K562 (cell line): ENCODE measurements around the gene CDK5RAP3. TPM values are rescaled to one million over a fixed set of nuclear protein-coding genes. Genes with fewer than 3 reads are reported as not detected.

Experiments
- CC2D1A ChIP-seq: fragments of 450-650 bp; IDR thresholded peaks from 2 replicates; pipeline ENCODE4 v1.6.1; 2017; ENCODE audit warnings: mild to moderate bottlenecking
- DEAF1 ChIP-seq: fragments of 450-650 bp; formaldehyde crosslinking; IDR thresholded peaks from 2 replicates; pipeline ENCODE4 v1.4.0; 2020; ENCODE audit warnings: mild to moderate bottlenecking, moderate library complexity
- DNMT1 ChIP-seq: fragments of 450-650 bp; IDR thresholded peaks from 2 replicates; pipeline ENCODE4 v1.6.1; 2016; ENCODE audit warnings: antibody characterized with exemption, mild to moderate bottlenecking
- GTF2F1 ChIP-seq: IDR thresholded peaks from 2 replicates; pipeline ENCODE4 v1.6.1; 2011; ENCODE audit warnings: low read depth, low read length, improper control_type of control experiment
- HMGXB4 ChIP-seq: sonication (generic); formaldehyde crosslinking; IDR thresholded peaks from 2 replicates; pipeline ENCODE4 v1.8.1; 2023; ENCODE audit warnings: mild to moderate bottlenecking, missing genetic modification reagents
- HOXB6 ChIP-seq: fragments of 250-450 bp; sonication (Bioruptor Pico); IDR thresholded peaks from 2 replicates; pipeline ENCODE4 v1.5.1; 2022; ENCODE audit warnings: mild to moderate bottlenecking, borderline replicate concordance
- L3MBTL2 ChIP-seq: fragments of 450-650 bp; IDR thresholded peaks from 2 replicates; pipeline ENCODE4 v1.6.1; 2016; ENCODE audit warnings: mild to moderate bottlenecking, moderate library complexity
- NEUROD1 ChIP-seq: fragments of 150-350 bp; IDR thresholded peaks from 2 replicates; pipeline ENCODE4 v1.6.1; 2014; ENCODE audit warnings: borderline replicate concordance, low read length, low read depth; ENCODE audit not compliant: partially characterized antibody
- NR2C2 ChIP-seq, 2 experiments: fragments of 200-800 bp in 1 of 2; sonication (Bioruptor generic) in 1 of 2; sonication (generic) in 1 of 2; formaldehyde crosslinking in 1 of 2; IDR thresholded peaks; 2 replicates each; pipeline versions ENCODE4 v1.6.1 to v1.8.0; 2016 to 2022; ENCODE audit warnings: mild to moderate bottlenecking in 1 of 2, missing compliant biosample characterization in 1 of 2, missing genetic modification characterization in 1 of 2, missing genetic modification reagents in 1 of 2
- RAD21 ChIP-seq, 2 experiments: fragments of 250-450 bp in 1 of 2; fragments of 450-650 bp in 1 of 2; sonication (Bioruptor Pico) in 1 of 2; formaldehyde crosslinking in 1 of 2; IDR thresholded peaks in 1 of 2; conservative IDR thresholded peaks in 1 of 2; 2 replicates each; pipeline versions ENCODE4 v1.4.0 to v1.8.0; 2020 to 2022; ENCODE audit warnings: mild to moderate bottlenecking in 2 of 2, moderate library complexity in 1 of 2
- SIN3A ChIP-seq, 2 experiments: fragments of 150-350 bp in 1 of 2; IDR thresholded peaks; 2 replicates each; pipeline ENCODE4 v1.6.1; 2011 to 2016; ENCODE audit warnings: borderline replicate concordance in 2 of 2, low read depth in 2 of 2, low read length in 2 of 2, mild to moderate bottlenecking in 2 of 2, moderate library complexity in 2 of 2; ENCODE audit not compliant: control insufficient read depth in 1 of 2
- SMC3 ChIP-seq: conservative IDR thresholded peaks from 2 replicates; pipeline ENCODE4 v1.6.1; 2011; ENCODE audit warnings: low read depth, low read length, improper control_type of control experiment; ENCODE audit not compliant: insufficient read depth
- TFAP4 ChIP-seq: sonication (generic); formaldehyde crosslinking; IDR thresholded peaks from 2 replicates; pipeline ENCODE4 v1.8.0; 2022; ENCODE audit warnings: missing genetic modification reagents, mild to moderate bottlenecking, moderate library complexity, borderline replicate concordance
- TOE1 ChIP-seq, 2 experiments: fragments of 450-650 bp in 1 of 2; sonication (generic) in 1 of 2; formaldehyde crosslinking in 1 of 2; IDR thresholded peaks; 2 replicates each; pipeline versions ENCODE4 v1.7.1 to v1.8.0; 2016 to 2022; ENCODE audit warnings: borderline replicate concordance in 2 of 2, mild to moderate bottlenecking in 2 of 2, antibody characterized with exemption in 1 of 2, inconsistent platforms in 1 of 2, low read depth in 1 of 2, missing genetic modification reagents in 1 of 2, moderate library complexity in 1 of 2
- polyA plus RNA-seq, 8 experiments: library from polyadenylated mRNA; depleted of rRNA in 4 of 8; stranded (reverse) in 5 of 8; unstranded in 3 of 8; fragments of >200 nt; fragmentation: Nextera tagmentation in 2 of 8; fragmentation: Illumina TruSeq in 1 of 8; extraction: Ambion mirVana in 2 of 8; extraction: Trizol in 1 of 8; gene quantifications; 2 replicates each; pipeline versions ENCODE4 v1.2.1 to v1.2.3, GENCODE V29; 2011 to 2014; ENCODE audit warnings: inconsistent platforms in 1 of 8, missing spikeins in 1 of 8
- total RNA-seq, 7 experiments: library from RNA; depleted of rRNA in 6 of 7; stranded (reverse); fragments of >200 nt in 6 of 7; fragmentation: Illumina TruSeq in 2 of 7; extraction: Trizol in 2 of 7; gene quantifications; 2 replicates each; pipeline versions ENCODE4 v1.2.1 to v1.2.3, GENCODE V29; 2011 to 2021; ENCODE audit warnings: low replicate concordance in 1 of 7
- TF ChIP-seq, protein P1 (sequence below): fragments of 250-450 bp; sonication (Bioruptor Pico); IDR thresholded peaks from 2 replicates; pipeline ENCODE4 v1.5.1; 2021; ENCODE audit warnings: mild to moderate bottlenecking
- TF ChIP-seq, protein P2 (sequence below): fragments of 250-450 bp; sonication (Bioruptor Pico); IDR thresholded peaks from 2 replicates; pipeline ENCODE4 v1.9.0; 2021; ENCODE audit warnings: mild to moderate bottlenecking, inconsistent platforms

CDK5RAP3 gene
- total and polyA plus RNA-seq, 9 of the 15 experiments (the other 6 are each of a cell fraction or from before 2014, with no cell fraction given): 44.2 to 202 (median 91.5) TPM

DNA sequence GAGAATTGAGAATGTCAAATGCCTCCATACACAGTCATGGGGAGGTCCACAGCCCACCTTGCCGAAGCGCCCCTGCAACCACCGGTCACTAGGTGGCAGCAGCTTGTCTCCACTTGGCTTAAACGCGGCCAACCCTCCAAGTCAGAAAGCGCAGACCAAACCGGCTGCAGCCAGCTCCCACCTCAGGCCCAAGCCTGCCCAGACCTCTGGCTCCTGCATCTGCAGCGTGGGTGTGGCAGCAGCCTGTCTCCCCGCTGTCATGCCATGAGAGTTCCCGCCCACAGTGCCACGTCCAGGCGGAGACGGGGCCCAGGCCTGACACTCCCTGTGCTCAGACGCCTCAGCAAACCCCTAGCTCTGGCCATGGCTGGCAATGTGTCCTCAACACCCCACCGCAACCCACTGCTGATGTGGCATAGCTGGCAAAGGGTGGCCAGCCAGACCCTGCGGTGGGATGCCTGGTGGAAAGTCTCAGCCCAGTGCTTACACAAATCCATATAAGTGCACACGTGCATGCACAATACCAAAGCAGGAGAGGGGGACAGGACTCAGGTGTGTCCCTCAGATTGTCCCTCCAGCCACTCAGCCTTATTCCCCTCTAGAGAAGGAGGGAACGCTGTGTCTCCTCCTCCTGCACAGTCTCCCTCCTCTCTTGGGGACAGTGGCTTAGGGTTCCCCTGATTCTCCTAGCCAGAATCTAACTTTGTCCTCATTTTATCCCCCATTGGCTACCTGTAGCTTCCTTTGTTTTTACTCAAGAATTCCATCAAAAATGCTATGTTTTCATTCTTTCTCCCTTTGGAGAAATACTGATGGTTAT lies 55.8 kb downstream of the CDK5RAP3 start (continued):
- TF ChIP-seq, protein P1, sequence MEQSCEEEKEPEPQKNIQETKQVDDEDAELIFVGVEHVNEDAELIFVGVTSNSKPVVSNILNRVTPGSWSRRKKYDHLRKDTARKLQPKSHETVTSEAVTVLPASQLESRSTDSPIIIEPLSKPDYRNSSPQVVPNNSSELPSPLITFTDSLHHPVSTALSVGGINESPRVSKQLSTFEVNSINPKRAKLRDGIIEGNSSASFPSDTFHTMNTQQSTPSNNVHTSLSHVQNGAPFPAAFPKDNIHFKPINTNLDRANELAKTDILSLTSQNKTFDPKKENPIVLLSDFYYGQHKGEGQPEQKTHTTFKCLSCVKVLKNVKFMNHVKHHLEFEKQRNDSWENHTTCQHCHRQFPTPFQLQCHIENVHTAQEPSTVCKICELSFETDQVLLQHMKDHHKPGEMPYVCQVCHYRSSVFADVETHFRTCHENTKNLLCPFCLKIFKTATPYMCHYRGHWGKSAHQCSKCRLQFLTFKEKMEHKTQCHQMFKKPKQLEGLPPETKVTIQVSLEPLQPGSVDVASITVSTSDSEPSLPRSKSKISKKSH: no peak
- TF ChIP-seq NR2C2 (CRISPR knock-in tag; IDR thresholded peaks at IDR 0.05) (no peak), NR2C2 (tag; IDR thresholded peaks at IDR 0.05) (no peak), GTF2F1 (no peak), SMC3 (peak; percentile 89), L3MBTL2 (peak; percentile 41; the same call in 1 of the 2 replicates), SIN3A (IDR thresholded peaks at IDR 0.05; ENCODE audit: borderline replicate concordance in 2 of 2, control insufficient read depth in 1 of 2, low read depth in 2 of 2, low read length in 2 of 2) (peak in 1 of 2 experiments; percentile 27; a peak in 1 of 4 replicates), HOXB6 (no peak), NEUROD1 (peak; percentile 11), TFAP4 (CRISPR knock-in tag) (peak; percentile 77; the same call in 1 of the 2 replicates), HMGXB4 (CRISPR knock-in tag) (no peak), CC2D1A (peak; percentile 58; the same call in 1 of the 2 replicates), RAD21 (CRISPR knock-in tag; conservative IDR thresholded peaks at IDR 0.05 in 1 of 2, IDR thresholded peaks at IDR 0.05 in 1 of 2) (peak; percentile 86 to 94), DEAF1 (CRISPR knock-in tag) (peak; percentile 81), TOE1 (IDR thresholded peaks at IDR 0.05; ENCODE audit: borderline replicate concordance) (no peak), TOE1 (CRISPR knock-in tag; IDR thresholded peaks at IDR 0.05; ENCODE audit: borderline replicate concordance, low read depth) (no peak; the same call in 1 of the 2 replicates), DNMT1 (no peak)
- TF ChIP-seq, protein P2, sequence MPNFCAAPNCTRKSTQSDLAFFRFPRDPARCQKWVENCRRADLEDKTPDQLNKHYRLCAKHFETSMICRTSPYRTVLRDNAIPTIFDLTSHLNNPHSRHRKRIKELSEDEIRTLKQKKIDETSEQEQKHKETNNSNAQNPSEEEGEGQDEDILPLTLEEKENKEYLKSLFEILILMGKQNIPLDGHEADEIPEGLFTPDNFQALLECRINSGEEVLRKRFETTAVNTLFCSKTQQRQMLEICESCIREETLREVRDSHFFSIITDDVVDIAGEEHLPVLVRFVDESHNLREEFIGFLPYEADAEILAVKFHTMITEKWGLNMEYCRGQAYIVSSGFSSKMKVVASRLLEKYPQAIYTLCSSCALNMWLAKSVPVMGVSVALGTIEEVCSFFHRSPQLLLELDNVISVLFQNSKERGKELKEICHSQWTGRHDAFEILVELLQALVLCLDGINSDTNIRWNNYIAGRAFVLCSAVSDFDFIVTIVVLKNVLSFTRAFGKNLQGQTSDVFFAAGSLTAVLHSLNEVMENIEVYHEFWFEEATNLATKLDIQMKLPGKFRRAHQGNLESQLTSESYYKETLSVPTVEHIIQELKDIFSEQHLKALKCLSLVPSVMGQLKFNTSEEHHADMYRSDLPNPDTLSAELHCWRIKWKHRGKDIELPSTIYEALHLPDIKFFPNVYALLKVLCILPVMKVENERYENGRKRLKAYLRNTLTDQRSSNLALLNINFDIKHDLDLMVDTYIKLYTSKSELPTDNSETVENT: peak; percentile 49; the same call in 1 of the 2 replicates
